ENCODE results near the gene APBB2. TPM values are rescaled to one million over a fixed set of nuclear protein-coding genes. Genes with fewer than 3 reads are reported as not detected.
A peak's percentile ranks its signal among the peaks of the same experiment; 100 is the strongest.

APBB2 gene
- total RNA-seq, 4 donors from 2014 or later = 42.4 to 95.8 (median 51.3) TPM

- TF ChIP-seq CTCF (IDR thresholded peaks at IDR 0.05) = no peak
- TF ChIP-seq POLR2A (IDR thresholded peaks at IDR 0.05) = no peak
- no peak for TF ChIP-seq EP300 (IDR thresholded peaks at IDR 0.05)
- TF ChIP-seq POLR2AphosphoS5 (IDR thresholded peaks at IDR 0.05) = no peak
- Histone ChIP-seq H3K4me3 (peak overlapping the region; percentile 59), H3K27ac (no peak overlapping the region), H3K4me1 (peaks cover 17% of the 10 kb centered on the region), H3K9me3 (no peaks in the 10 kb centered on the region), H3K36me3 (no peaks in the 10 kb centered on the region), H3K27me3 (peaks cover 17% of the 10 kb centered on the region)
- WGBS = 0% methylated on average over 3 of the region's 69 CpGs
- peak in 1 of 2 donors; percentile 68 for DNase-seq (ENCODE audit: low spot score in 2 of 2)
Measured at GRCh38 chr4:41257257-41257901, 43.0 kb upstream of the APBB2 start.

GRCh38 chr4:41256740-41257256 is 42.5 kb upstream of the APBB2 start, which contains the start of gene UCHL1:
UCHL1 (plus strand) TSS chr4:41256928; CDS start chr4:41256977, 49 bp downstream.
- TF ChIP-seq EP300 (IDR thresholded peaks at IDR 0.05) (no peak), POLR2A (IDR thresholded peaks at IDR 0.05) (no peak), CTCF (IDR thresholded peaks at IDR 0.05) (no peak), POLR2AphosphoS5 (IDR thresholded peaks at IDR 0.05) (no peak)
- no peak for DNase-seq (ENCODE audit: low spot score in 2 of 2)
- H3K27ac ChIP-seq = no peak within 1 kb of the TSS
- no peaks in the 10 kb centered on the region for H3K36me3 ChIP-seq
- H3K27me3 ChIP-seq = peaks cover 17% of the 10 kb centered on the region
- peak within 1 kb of the TSS; percentile 59 for H3K4me3 ChIP-seq
- WGBS = 3% methylated on average over 20 of the region's 55 CpGs
- H3K9me3 ChIP-seq = no peaks in the 10 kb centered on the region
- H3K4me1 ChIP-seq = peaks cover 17% of the 10 kb centered on the region

GRCh38 chr4:41256131-41256739 is 41.9 kb upstream of the APBB2 start:
- peaks cover 17% of the 10 kb centered on the region for H3K4me1 ChIP-seq
- no peaks in the 10 kb centered on the region for H3K9me3 ChIP-seq
- H3K27ac ChIP-seq = no peak overlapping the region
- H3K27me3 ChIP-seq = peaks cover 15% of the 10 kb centered on the region
- 39% methylated on average over 13 of the region's 13 CpGs for WGBS
- H3K4me3 ChIP-seq = peak overlapping the region; percentile 59
- TF ChIP-seq CTCF (IDR thresholded peaks at IDR 0.05) (no peak), EP300 (IDR thresholded peaks at IDR 0.05) (no peak), POLR2AphosphoS5 (IDR thresholded peaks at IDR 0.05) (no peak), POLR2A (IDR thresholded peaks at IDR 0.05) (no peak)
- no peaks in the 10 kb centered on the region for H3K36me3 ChIP-seq
- no peak for DNase-seq (ENCODE audit: low spot score in 2 of 2)

- no peaks in the 10 kb centered on the region for H3K4me1 ChIP-seq
- DNase-seq (ENCODE audit: low spot score in 2 of 2) = no peak
- no peaks in the 10 kb centered on the region for H3K36me3 ChIP-seq
- no peaks in the 10 kb centered on the region for H3K9me3 ChIP-seq
- no peak overlapping the region for H3K4me3 ChIP-seq
- H3K27me3 ChIP-seq = peaks cover 6% of the 10 kb centered on the region
- TF ChIP-seq POLR2A (IDR thresholded peaks at IDR 0.05) (no peak), CTCF (IDR thresholded peaks at IDR 0.05) (no peak), EP300 (IDR thresholded peaks at IDR 0.05) (no peak), POLR2AphosphoS5 (IDR thresholded peaks at IDR 0.05) (no peak)
- WGBS = 95% methylated on average over 1 of the region's 1 CpG
- H3K27ac ChIP-seq = no peak overlapping the region
Measured at GRCh38 chr4:41245983-41246382, 31.6 kb upstream of the APBB2 start.

GRCh38 chr4:41241919-41242318 is 27.6 kb upstream of the APBB2 start:
- no peak for DNase-seq (ENCODE audit: low spot score in 2 of 2)
- H3K4me3 ChIP-seq = no peak overlapping the region
- no peak overlapping the region for H3K27ac ChIP-seq
- TF ChIP-seq POLR2AphosphoS5 (IDR thresholded peaks at IDR 0.05) (no peak), POLR2A (IDR thresholded peaks at IDR 0.05) (no peak), CTCF (IDR thresholded peaks at IDR 0.05) (no peak), EP300 (IDR thresholded peaks at IDR 0.05) (no peak)
- H3K4me1 ChIP-seq = no peaks in the 10 kb centered on the region
- no peaks in the 10 kb centered on the region for H3K9me3 ChIP-seq
- H3K36me3 ChIP-seq = no peaks in the 10 kb centered on the region
- peaks cover 6% of the 10 kb centered on the region for H3K27me3 ChIP-seq
- WGBS = 79% methylated on average over 1 of the region's 1 CpG
